ENCODE results near the gene RNF151. TPM values are rescaled to one million over a fixed set of nuclear protein-coding genes. Genes with fewer than 3 reads are reported as not detected.

Gene RNF151
- total RNA-seq, 2 experiments from 2014 or later: not detected

DNA sequence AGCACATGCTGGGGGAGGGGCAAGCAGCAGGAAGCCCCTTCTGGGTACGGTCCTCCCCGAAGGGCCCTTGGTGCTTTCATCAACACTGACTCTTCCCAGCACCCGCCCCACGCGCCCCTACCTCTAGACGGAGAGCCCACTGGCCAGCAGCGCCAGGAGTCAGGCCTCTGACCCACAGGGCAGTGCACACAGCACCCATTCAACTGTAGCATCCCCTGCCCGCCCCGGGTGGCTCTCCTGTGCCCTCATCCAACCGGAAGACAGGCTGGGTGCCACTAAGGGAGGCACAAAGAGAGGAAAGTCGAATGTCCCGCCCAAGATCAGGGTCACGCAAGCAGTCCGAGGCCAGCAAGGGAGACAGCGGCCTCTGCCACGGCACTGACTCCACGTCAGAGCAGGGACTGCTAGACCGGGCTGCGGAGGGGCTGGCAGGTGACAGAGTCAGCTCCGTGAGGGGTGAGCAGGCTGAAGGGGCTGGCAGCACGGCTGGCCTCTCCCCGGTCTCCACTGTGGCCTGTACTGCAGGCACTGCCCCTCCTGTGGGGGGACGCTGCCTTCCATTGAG lies 33.5 kb upstream of the RNF151 start:
- intact Hi-C loops (cut with DNase I, micrococcal nuclease): no loop called here
- H3K27ac ChIP-seq (ENCODE audit: low read depth in 1 of 2, low read length in 2 of 2): no peak overlapping the region
- H3K27ac Mint-ChIP-seq: no peak overlapping the region
- peaks cover 1% of the 10 kb centered on the region for H3K36me3 Mint-ChIP-seq (ENCODE audit: low read depth)
- CTCF ChIA-PET: no interaction called here
- H3K36me3 ChIP-seq (ENCODE audit: insufficient read depth, low read length): no peaks in the 10 kb centered on the region
- H3K4me3 ChIP-seq (ENCODE audit: low read length): no peak overlapping the region
- no peaks in the 10 kb centered on the region for H3K27me3 Mint-ChIP-seq
- DNase-seq (no peak), ATAC-seq (ENCODE audit: poor library complexity) (no peak)
- no peak overlapping the region for H3K4me3 Mint-ChIP-seq
- POLR2A ChIA-PET: no interaction called here
- H3K4me1 Mint-ChIP-seq (ENCODE audit: low read depth): no peaks in the 10 kb centered on the region
- TF ChIP-seq, protein P1, sequence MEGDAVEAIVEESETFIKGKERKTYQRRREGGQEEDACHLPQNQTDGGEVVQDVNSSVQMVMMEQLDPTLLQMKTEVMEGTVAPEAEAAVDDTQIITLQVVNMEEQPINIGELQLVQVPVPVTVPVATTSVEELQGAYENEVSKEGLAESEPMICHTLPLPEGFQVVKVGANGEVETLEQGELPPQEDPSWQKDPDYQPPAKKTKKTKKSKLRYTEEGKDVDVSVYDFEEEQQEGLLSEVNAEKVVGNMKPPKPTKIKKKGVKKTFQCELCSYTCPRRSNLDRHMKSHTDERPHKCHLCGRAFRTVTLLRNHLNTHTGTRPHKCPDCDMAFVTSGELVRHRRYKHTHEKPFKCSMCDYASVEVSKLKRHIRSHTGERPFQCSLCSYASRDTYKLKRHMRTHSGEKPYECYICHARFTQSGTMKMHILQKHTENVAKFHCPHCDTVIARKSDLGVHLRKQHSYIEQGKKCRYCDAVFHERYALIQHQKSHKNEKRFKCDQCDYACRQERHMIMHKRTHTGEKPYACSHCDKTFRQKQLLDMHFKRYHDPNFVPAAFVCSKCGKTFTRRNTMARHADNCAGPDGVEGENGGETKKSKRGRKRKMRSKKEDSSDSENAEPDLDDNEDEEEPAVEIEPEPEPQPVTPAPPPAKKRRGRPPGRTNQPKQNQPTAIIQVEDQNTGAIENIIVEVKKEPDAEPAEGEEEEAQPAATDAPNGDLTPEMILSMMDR (IDR thresholded peaks at IDR 0.05): no peak
- no peaks in the 10 kb centered on the region for H3K9me3 Mint-ChIP-seq
- peaks cover 11% of the 10 kb centered on the region for H3K4me1 ChIP-seq (ENCODE audit: insufficient read depth, low read length)
- no peaks in the 10 kb centered on the region for H3K27me3 ChIP-seq (ENCODE audit: control insufficient read depth in 1 of 2, insufficient read depth in 2 of 2, low read length in 2 of 2)
- no peaks in the 10 kb centered on the region for H3K9me3 ChIP-seq (ENCODE audit: control insufficient read depth in 1 of 2, insufficient read depth in 1 of 2, low read length in 2 of 2)

DNA sequence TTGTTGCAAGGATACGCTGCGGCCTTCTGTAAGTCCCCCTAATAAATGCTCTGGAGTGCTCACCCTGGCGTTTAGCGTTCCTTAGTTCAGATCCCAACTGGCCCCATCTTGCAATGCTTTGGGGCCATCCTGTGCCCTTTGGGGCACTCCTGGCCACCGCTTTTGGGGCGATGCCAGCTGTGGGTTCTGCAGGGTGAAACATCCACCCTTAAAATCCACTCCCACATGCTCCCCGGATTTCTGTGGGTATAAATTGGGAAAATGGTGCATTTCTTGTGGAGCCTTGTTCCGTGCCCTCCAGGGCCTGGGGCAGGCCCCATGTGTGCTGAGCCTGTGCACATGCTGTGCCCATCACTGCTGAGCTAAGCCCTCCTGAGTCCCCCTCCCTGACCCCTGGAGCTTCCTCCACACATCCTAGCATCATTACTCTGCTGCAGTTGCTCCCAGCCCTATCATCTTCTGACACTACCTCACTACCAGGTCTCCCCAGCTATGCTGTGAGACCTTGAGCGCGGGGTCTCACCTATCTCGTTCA lies 29.6 kb upstream of the RNF151 start:
- H3K27ac Mint-ChIP-seq: no peak overlapping the region
- DNase-seq: no peak
- ChIA-PET POLR2A (no interaction called here), CTCF (no interaction called here)
- no peak for ATAC-seq (ENCODE audit: poor library complexity)
- intact Hi-C loops (cut with DNase I, micrococcal nuclease): no loop called here
- Histone ChIP-seq H3K4me1 (ENCODE audit: insufficient read depth, low read length) (peaks cover 9% of the 10 kb centered on the region), H3K9me3 (ENCODE audit: control insufficient read depth in 1 of 2, insufficient read depth in 1 of 2, low read length in 2 of 2) (no peaks in the 10 kb centered on the region), H3K27ac (ENCODE audit: low read depth in 1 of 2, low read length in 2 of 2) (no peak overlapping the region), H3K27me3 (ENCODE audit: control insufficient read depth in 1 of 2, insufficient read depth in 2 of 2, low read length in 2 of 2) (no peaks in the 10 kb centered on the region), H3K4me3 (ENCODE audit: low read length) (no peak overlapping the region), H3K36me3 (ENCODE audit: insufficient read depth, low read length) (peaks cover 20% of the 10 kb centered on the region)
- H3K27me3 Mint-ChIP-seq: no peaks in the 10 kb centered on the region
- H3K4me3 Mint-ChIP-seq: no peak overlapping the region
- no peaks in the 10 kb centered on the region for H3K4me1 Mint-ChIP-seq (ENCODE audit: low read depth)
- H3K9me3 Mint-ChIP-seq: no peaks in the 10 kb centered on the region
- H3K36me3 Mint-ChIP-seq (ENCODE audit: low read depth): peaks cover 6% of the 10 kb centered on the region
- TF ChIP-seq, protein P1 (IDR thresholded peaks at IDR 0.05): no peak

DNA sequence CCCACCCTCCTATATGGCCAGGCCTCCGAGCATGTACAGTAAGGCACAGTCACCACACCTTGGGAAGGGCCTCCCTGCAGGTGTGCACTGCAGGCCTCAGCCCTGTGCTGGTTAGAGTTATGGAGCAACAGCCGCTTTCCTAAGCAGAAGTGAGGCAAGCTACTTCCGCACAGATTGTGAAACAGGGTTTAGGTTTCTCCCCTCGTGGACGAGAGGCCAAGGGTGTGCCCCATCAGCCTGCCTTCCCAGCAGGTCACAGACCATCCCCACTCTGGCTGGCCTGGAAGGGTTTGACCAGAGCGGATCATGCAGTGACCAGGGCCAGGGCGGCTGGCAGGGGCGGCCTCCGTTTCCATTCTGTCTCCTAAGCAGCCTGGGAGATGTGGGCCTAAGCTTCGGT lies 28.3 kb upstream of the RNF151 start:
- TF ChIP-seq, protein P1 (IDR thresholded peaks at IDR 0.05): no peak
- Histone ChIP-seq H3K9me3 (ENCODE audit: control insufficient read depth in 1 of 2, insufficient read depth in 1 of 2, low read length in 2 of 2) (no peaks in the 10 kb centered on the region), H3K4me1 (ENCODE audit: insufficient read depth, low read length) (peaks cover 20% of the 10 kb centered on the region), H3K27ac (ENCODE audit: low read depth in 1 of 2, low read length in 2 of 2) (no peak overlapping the region), H3K27me3 (ENCODE audit: control insufficient read depth in 1 of 2, insufficient read depth in 2 of 2, low read length in 2 of 2) (no peaks in the 10 kb centered on the region), H3K36me3 (ENCODE audit: insufficient read depth, low read length) (peaks cover 20% of the 10 kb centered on the region), H3K4me3 (ENCODE audit: low read length) (no peak overlapping the region)
- H3K4me1 Mint-ChIP-seq (ENCODE audit: low read depth): peaks cover 5% of the 10 kb centered on the region
- ATAC-seq (ENCODE audit: poor library complexity): no peak
- H3K4me3 Mint-ChIP-seq: no peak overlapping the region
- H3K36me3 Mint-ChIP-seq (ENCODE audit: low read depth): peaks cover 11% of the 10 kb centered on the region
- H3K9me3 Mint-ChIP-seq: no peaks in the 10 kb centered on the region
- H3K27ac Mint-ChIP-seq: no peak overlapping the region
- intact Hi-C loops (cut with DNase I, micrococcal nuclease): no loop called here
- CTCF ChIA-PET: no interaction called here
- no peaks in the 10 kb centered on the region for H3K27me3 Mint-ChIP-seq
- POLR2A ChIA-PET: no interaction called here
- peak in 2 of 14 experiments; percentile 47 to 56 for DNase-seq
